Pancreas (tissue), 10 donors: ENCODE results near the gene PLSCR3. TPM values are rescaled to one million over a fixed set of nuclear protein-coding genes. Genes with fewer than 3 reads are reported as not detected.

ENCODE experiments used
- ATAC-seq, 4 donors: fragments of 200-7000 bp; cut with Tn5 transposase; one replicate each; pipeline versions ENCODE4 v1.8.0 to v1.9.1; 2020; ENCODE audit warnings: mild to moderate bottlenecking in 4 of 4, moderate library complexity in 4 of 4
- DNase-seq, 6 donors: peaks; one replicate each; pipeline ENCODE4 v3.0.0-alpha.2; 2020
- FAIRE-seq: peaks from 2 replicates; lab custom pipeline; 2012; peaks lifted over from hg19 to GRCh38; lab: Jason Lieb, UNC
- H3K27ac ChIP-seq, 4 donors: fragments of 200-600 bp; sonication (generic); 1 replicate in 3 of 4; 2 replicates in 1 of 4; pipeline versions ENCODE4 v1.5.0 to v1.8.0; 2020
- H3K27me3 ChIP-seq, 4 donors: fragments of 200-600 bp; one replicate each; pipeline ENCODE4 v1.8.0; 2021
- H3K36me3 ChIP-seq, 3 donors: fragments of 200-600 bp; sonication (generic) in 1 of 3; one replicate each; pipeline versions ENCODE4 v1.5.0 to v1.8.0; 2020 to 2021
- H3K4me1 ChIP-seq, 3 donors: fragments of 200-600 bp; one replicate each; pipeline ENCODE4 v1.8.0; 2021
- H3K4me3 ChIP-seq, 4 donors: fragments of 200-600 bp; sonication (generic) in 2 of 4; one replicate each; pipeline versions ENCODE4 v1.5.0 to v1.8.0; 2020 to 2021
- H3K9me3 ChIP-seq, 4 donors: fragments of 200-600 bp; one replicate each; pipeline ENCODE4 v1.8.0; 2021
- CTCF ChIP-seq, 4 donors: fragments of 200-600 bp; sonication (generic) in 3 of 4; IDR thresholded peaks; one replicate each; pipeline versions ENCODE4 v1.5.0 to v1.8.0; 2021; ENCODE audit warnings: antibody characterized with exemption in 4 of 4
- WGBS, 2 donors: extraction: QIAGEN DNeasy Blood & Tissue Kit; methylation state at CpG; one replicate each; pipeline ENCODE4 v1.1.7; 2013; 5-methylcytosine and 5-hydroxymethylcytosine counted together
- intact Hi-C, 3 donors: fragments of 100-400 bp; cut with DNase I; formaldehyde crosslinking; loops; one replicate each; pipeline versions ENCODE4 v1.11.1 to v1.14.2; 2022
- polyA plus RNA-seq, 2 donors: library from polyadenylated mRNA; stranded (reverse); fragments of 200-250 nt; gene quantifications; one replicate each; pipeline ENCODE4 v1.2.3, GENCODE V29; 2013
- total RNA-seq, 6 donors: library from RNA; stranded (reverse); fragmentation: NEBNext Ultra II Directional in 4 of 6; extraction: Animal tissue kit (Norgen Biotek cat#: 25700) in 4 of 6; gene quantifications; one replicate each; pipeline versions ENCODE4 v1.2.1 to v1.2.4, GENCODE V29; 2021 to 2023
- donor health status: healthy with polysubstance abuse.
- donor health status: DM: no; HTN: no; CAD: no; lungs with moderate emphysema.
- donor health status: DM: no; HTN: no; CAD: no.
- donor health status: control.
- donor health status: control.
- donor health status: Bipolar disorder and iron deficiency.
- donor health status: DM: yes; HTN: yes; CAD: no.
- donor health status: DM: no; HTN: no; CAD: no.
- donor health status: DM: no; HTN: no; CAD: no.
- donor health status: DM: yes; HTN: yes; CAD: no.

Gene PLSCR3
- total and polyA plus RNA-seq, 8 donors, result 6.5 to 20.1 (median 9.9) TPM

- ATAC-seq, result no peak
- H3K27me3 ChIP-seq, result no peaks in the 10 kb centered on the region
- H3K27ac ChIP-seq, result no peak overlapping the region
- no peak for TF ChIP-seq CTCF (IDR thresholded peaks at IDR 0.05)
- intact Hi-C loops, result no loop called here
- no peak for FAIRE-seq
- peaks cover 0 to 10% (median 0%) of the 10 kb centered on the region in 3 donors for H3K36me3 ChIP-seq
- no peaks in the 10 kb centered on the region for H3K9me3 ChIP-seq
- DNase-seq, result peak in 3 of 6 donors; percentile 19 to 77 (median 51)
- peak overlapping the region in 2 of 4 donors; percentile 63 to 69 for H3K4me3 ChIP-seq
- WGBS, 2 donors, result 79 to 82% methylated on average over 41 to 42 of the region's 42 CpGs
- H3K4me1 ChIP-seq, result peaks cover 0 to 9% (median 0%) of the 10 kb centered on the region in 3 donors
Measured at GRCh38 chr17:7392696-7393612, 1.4 kb downstream of the PLSCR3 start.

DNA sequence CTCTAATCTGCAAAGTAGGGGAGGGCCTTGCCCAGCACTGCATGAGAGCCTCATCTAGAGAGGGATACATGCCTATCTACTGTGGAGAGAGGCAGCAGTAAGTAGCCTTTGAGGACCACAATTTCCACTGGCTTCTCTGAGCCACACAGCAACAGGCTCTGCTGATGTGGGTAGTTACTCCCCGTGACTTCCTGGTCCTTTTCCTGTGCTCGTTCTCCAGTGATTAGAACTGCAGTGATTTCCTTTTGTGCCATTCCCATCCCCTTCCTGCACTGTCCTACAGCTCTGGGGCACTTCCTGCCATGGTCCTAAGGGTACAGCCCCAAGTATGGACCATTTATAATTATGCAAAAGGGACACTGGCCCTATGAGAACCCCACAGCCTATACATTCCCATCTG lies 3.0 kb downstream of the PLSCR3 start:
- H3K27ac ChIP-seq, result no peak overlapping the region
- no peaks in the 10 kb centered on the region for H3K27me3 ChIP-seq
- DNase-seq, result no peak
- ATAC-seq, result no peak
- H3K9me3 ChIP-seq, result no peaks in the 10 kb centered on the region
- no peak overlapping the region for H3K4me3 ChIP-seq
- peaks cover 0 to 9% (median 0%) of the 10 kb centered on the region in 3 donors for H3K4me1 ChIP-seq
- intact Hi-C loops, result no loop called here
- WGBS, 2 donors, result 73 to 76% methylated on average over 2 of the region's 2 CpGs
- TF ChIP-seq CTCF (IDR thresholded peaks at IDR 0.05), result no peak
- H3K36me3 ChIP-seq, result peaks cover 0 to 10% (median 0%) of the 10 kb centered on the region in 3 donors
- FAIRE-seq, result no peak

DNA sequence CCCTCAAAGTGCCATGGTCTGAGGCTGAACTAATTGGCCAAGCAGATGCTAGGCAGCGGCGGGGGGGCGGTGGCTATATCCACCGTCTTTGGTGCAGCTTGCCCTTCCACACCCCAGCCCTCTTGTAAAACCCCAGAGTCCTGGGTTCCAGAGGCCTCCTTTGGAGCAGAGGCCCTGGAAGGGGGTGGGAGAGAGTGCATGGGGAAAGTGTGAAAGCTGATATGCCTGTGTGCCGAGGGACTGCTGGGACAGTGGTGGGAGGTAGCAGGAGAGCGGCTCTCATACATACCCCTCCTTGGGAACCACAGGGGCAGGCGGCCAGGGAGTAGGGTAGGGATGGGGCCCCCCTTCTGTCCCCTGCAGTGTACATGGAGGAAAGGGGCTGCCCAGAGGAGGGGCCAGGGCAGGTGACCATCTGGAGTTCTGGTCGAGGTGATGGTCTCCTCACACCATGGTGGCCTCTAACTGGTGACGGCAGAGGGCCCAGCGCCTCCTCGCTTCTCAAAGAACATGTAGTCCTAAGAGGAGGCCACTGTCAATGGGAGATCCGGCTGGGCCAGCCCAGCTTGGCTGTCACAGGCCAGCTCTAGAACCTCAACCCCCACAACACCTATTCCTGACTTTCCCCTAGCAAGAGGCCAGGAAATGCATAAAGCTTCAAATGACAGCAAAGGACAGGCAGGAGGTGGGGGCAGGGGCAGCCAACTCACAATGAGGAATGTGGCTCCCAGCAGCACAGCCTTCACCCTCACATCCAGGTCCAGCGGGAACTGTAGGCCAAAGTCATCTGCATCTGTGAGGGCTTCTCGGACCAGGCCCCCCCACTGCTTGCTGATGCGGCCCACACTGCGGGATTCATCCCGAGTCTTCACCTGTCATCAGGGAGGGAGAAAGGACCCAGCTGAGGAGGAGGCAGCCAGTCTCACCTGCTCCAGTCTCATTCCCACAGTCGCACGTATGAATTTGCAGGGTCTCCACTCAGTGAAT lies 4.1 kb downstream of the PLSCR3 start:
- Histone ChIP-seq H3K27ac (no peak overlapping the region), H3K4me3 (no peak overlapping the region), H3K9me3 (no peaks in the 10 kb centered on the region), H3K4me1 (peaks cover 0 to 7% (median 0%) of the 10 kb centered on the region in 3 donors), H3K36me3 (peaks cover 0 to 10% (median 0%) of the 10 kb centered on the region in 3 donors), H3K27me3 (no peaks in the 10 kb centered on the region)
- 86 to 87% methylated on average over 19 of the region's 19 CpGs for WGBS, 2 donors
- no peak for TF ChIP-seq CTCF (IDR thresholded peaks at IDR 0.05)
- intact Hi-C loops, result no loop called here
- DNase-seq (no peak), FAIRE-seq (no peak), ATAC-seq (no peak)

GRCh38 chr17:7388856-7389255 lies 5.5 kb downstream of the PLSCR3 start:
- intact Hi-C loops, result no loop called here
- DNase-seq (no peak), ATAC-seq (no peak)

More at GRCh38 chr17:7388856-7389255, 5.5 kb downstream of the PLSCR3 start:
- no peak for TF ChIP-seq CTCF (IDR thresholded peaks at IDR 0.05)
- Histone ChIP-seq H3K4me1 (peaks cover 0 to 3% (median 0%) of the 10 kb centered on the region in 3 donors), H3K27ac (no peak overlapping the region), H3K4me3 (no peak overlapping the region), H3K36me3 (peaks cover 0 to 10% (median 0%) of the 10 kb centered on the region in 3 donors), H3K9me3 (no peaks in the 10 kb centered on the region), H3K27me3 (no peaks in the 10 kb centered on the region)
- 93 to 96% methylated on average over 10 of the region's 10 CpGs for WGBS, 2 donors
- no peak for FAIRE-seq
